ENCODE results near the gene CISD3.

GRCh38 chr17:38706505-38707216, 23.5 kb upstream of the CISD3 start:
- TF ChIP-seq CTCF (conservative IDR thresholded peaks at IDR 0.05; ENCODE audit: low read length) (no peak), EZH2phosphoT487 (IDR thresholded peaks at IDR 0.05; ENCODE audit: borderline replicate concordance) (no peak)

Data from Loucy (cell line).